Measurements from ENCODE around the gene DNAH6. TPM values are rescaled to one million over a fixed set of nuclear protein-coding genes. Genes with fewer than 3 reads are reported as not detected.

Gene DNAH6
- total and polyA plus RNA-seq, 2 of the 13 experiments (the other 11 are each of a cell fraction or from before 2014, with no cell fraction given): 0.01 TPM; not detected in 1

- Histone ChIP-seq H3K9me3 (ENCODE audit: low read length) (no peaks in the 10 kb centered on the region), H3K36me3 (replicated peaks in 1 of 2; ENCODE audit: control insufficient read depth in 1 of 2, insufficient read depth in 2 of 2, low read length in 2 of 2) (no peaks in the 10 kb centered on the region), H3K79me2 (ENCODE audit: insufficient read depth, low read length) (no peaks in the 10 kb centered on the region), H2AFZ (ENCODE audit: low read length) (no peak overlapping the region), H4K20me1 (ENCODE audit: insufficient read depth, low read length) (no peaks in the 10 kb centered on the region), H3K4me3 (replicated peaks in 1 of 3; ENCODE audit: insufficient read depth in 1 of 3, low read depth in 2 of 3, low read length in 3 of 3) (no peak overlapping the region), H3K27ac (ENCODE audit: extremely low read length, insufficient read depth, low read length) (no peak overlapping the region), H3K27me3 (ENCODE audit: control insufficient read depth in 1 of 2, insufficient read depth in 2 of 2, low read length in 2 of 2) (no peaks in the 10 kb centered on the region), H3K4me2 (ENCODE audit: low read depth, low read length) (no peak overlapping the region), H3K9ac (ENCODE audit: insufficient read depth, low read depth, low read length) (no peak overlapping the region), H3K4me1 (ENCODE audit: insufficient read depth, low read length) (no peaks in the 10 kb centered on the region)
- WGBS (ENCODE audit: low lambda C conversion rate): 3% methylated on average over 2 of the region's 2 CpGs
- no peak for FAIRE-seq
- POLR2A ChIA-PET: no interaction called here
- no peak for DNase-seq (ENCODE audit: low spot score)
- intact Hi-C loops (cut with micrococcal nuclease; ENCODE audit: unreplicated experiment): no loop called here
- ATAC-seq: no peak
- no TSS peak for BruUV-seq (replicated peaks)
- in situ Hi-C loops (cut with HindIII; ENCODE audit: extremely low pct_ligation_motif_present, low pct_unique_long_range_greater_than_20kb): no loop called here
- CTCF ChIA-PET (ENCODE audit: low intra/inter-chr PET ratio, low total read pairs): no interaction called here
- TF ChIP-seq DZIP1 (CRISPR knock-in tag; IDR thresholded peaks at IDR 0.05) (no peak), HOXA5 (CRISPR knock-in tag; IDR thresholded peaks at IDR 0.05) (no peak), PRMT3 (CRISPR knock-in tag; IDR thresholded peaks at IDR 0.05; ENCODE audit: borderline replicate concordance, low read depth) (no peak), LCORL (IDR thresholded peaks at IDR 0.05) (0 out of 2 replicates have a peak, but pooled peaks have one; percentile 14), LCORL (CRISPR knock-in tag; IDR thresholded peaks at IDR 0.05) (no peak), ISX (CRISPR knock-in tag; conservative IDR thresholded peaks at IDR 0.05) (no peak), KLF13 (CRISPR knock-in tag; IDR thresholded peaks at IDR 0.05) (no peak), THRA (CRISPR knock-in tag; IDR thresholded peaks at IDR 0.05; ENCODE audit: borderline replicate concordance) (no peak)
These were observed 285.5 kb downstream of the DNAH6 start for GRCh38 chr2:84801811-84802210.
